HFFc6 (cell line): ENCODE results near the gene HELLS. TPM values are rescaled to one million over a fixed set of nuclear protein-coding genes. Genes with fewer than 3 reads are reported as not detected.
"Not testable (repeated sequence)": the region's sequence is repeated elsewhere in the genome, so short reads cannot be mapped to it uniquely, and the experiment has no call there.

Source experiments
- DNase-seq: peaks from one replicate; pipeline ENCODE4 v3.0.0-alpha.2; 2018
- H3K27ac Mint-ChIP-seq: 2 replicates; pipeline ENCODE4 v1.8.0; 2020; ENCODE audit warnings: mild to moderate bottlenecking, mixed read lengths
- H3K27me3 Mint-ChIP-seq: 2 replicates; pipeline ENCODE4 v1.8.0; 2021; ENCODE audit warnings: mild to moderate bottlenecking, moderate library complexity, mixed read lengths; ENCODE audit not compliant: insufficient read depth
- H3K36me3 Mint-ChIP-seq: 2 replicates; pipeline ENCODE4 v1.8.0; 2021; ENCODE audit warnings: low read depth, mixed read lengths
- H3K4me1 Mint-ChIP-seq: 2 replicates; pipeline ENCODE4 v1.8.0; 2020; ENCODE audit warnings: low read depth, mixed read lengths
- H3K4me3 Mint-ChIP-seq: 2 replicates; pipeline ENCODE4 v1.8.0; 2020; ENCODE audit warnings: mild to moderate bottlenecking, moderate library complexity, mixed read lengths
- H3K9me3 Mint-ChIP-seq: 2 replicates; pipeline ENCODE4 v1.8.0; 2020; ENCODE audit warnings: mild to moderate bottlenecking, mixed read lengths
- CTCF ChIP-seq: fragments of 200-600 bp; sonication (generic); IDR thresholded peaks from 2 replicates; pipeline ENCODE4 v1.5.0; 2021; ENCODE audit warnings: antibody characterized with exemption, mild to moderate bottlenecking
- total RNA-seq, 6 experiments: library from RNA; stranded (reverse); fragmentation: NEBNext Ultra II Directional; extraction: Animal tissue kit (Norgen Biotek cat#: 25700); gene quantifications; 2 replicates in 1 of 6; 3 replicates in 5 of 6; pipeline ENCODE4 v1.2.3, GENCODE V29; 2021

Gene HELLS
- total RNA-seq, 6 experiments from 2014 or later = 25.3 to 53.5 (median 50.9) TPM

GRCh38 chr10:94524146-94524545 lies 21.4 kb upstream of the HELLS start:
- TF ChIP-seq CTCF = no peak
- no peak overlapping the region for H3K4me3 Mint-ChIP-seq
- no peaks in the 10 kb centered on the region for H3K27me3 Mint-ChIP-seq
- H3K27ac Mint-ChIP-seq = no peak overlapping the region
- peak; percentile 10 for DNase-seq
- H3K36me3 Mint-ChIP-seq = no peaks in the 10 kb centered on the region
- no peaks in the 10 kb centered on the region for H3K9me3 Mint-ChIP-seq
- 0 out of 2 replicates have a peak, but pooled peaks cover 5% of the 10 kb centered on the region for H3K4me1 Mint-ChIP-seq

- H3K27ac Mint-ChIP-seq = no peak overlapping the region
- TF ChIP-seq CTCF = no peak
These were observed 20.9 kb upstream of the HELLS start for GRCh38 chr10:94524711-94525110.

GRCh38 chr10:94531550-94531949 lies 14.0 kb upstream of the HELLS start:
- not testable (repeated sequence) for H3K4me1 Mint-ChIP-seq, DNase-seq

More at GRCh38 chr10:94524711-94525110, 20.9 kb upstream of the HELLS start:
- no peak for DNase-seq
- H3K4me3 Mint-ChIP-seq = no peak overlapping the region
- H3K36me3 Mint-ChIP-seq = no peaks in the 10 kb centered on the region
- 0 out of 2 replicates have a peak, but pooled peaks cover 5% of the 10 kb centered on the region for H3K4me1 Mint-ChIP-seq
- no peaks in the 10 kb centered on the region for H3K9me3 Mint-ChIP-seq
- no peaks in the 10 kb centered on the region for H3K27me3 Mint-ChIP-seq

GRCh38 chr10:94533027-94533426 lies 12.6 kb upstream of the HELLS start:
- Mint-ChIP-seq H3K4me3 (no peak overlapping the region), H3K4me1 (no peaks in the 10 kb centered on the region), H3K27me3 (no peaks in the 10 kb centered on the region; the same call in 1 of the 2 replicates), H3K36me3 (peaks cover 4% of the 10 kb centered on the region; the same call in 1 of the 2 replicates), H3K27ac (no peak overlapping the region), H3K9me3 (no peaks in the 10 kb centered on the region)
- TF ChIP-seq CTCF = no peak
- no peak for DNase-seq

More at GRCh38 chr10:94531550-94531949, 14.0 kb upstream of the HELLS start:
- H3K36me3 Mint-ChIP-seq, H3K4me3 Mint-ChIP-seq, H3K27ac Mint-ChIP-seq, H3K27me3 Mint-ChIP-seq, H3K9me3 Mint-ChIP-seq: not testable (repeated sequence)

- not testable (repeated sequence) for H3K4me3 Mint-ChIP-seq, H3K9me3 Mint-ChIP-seq, H3K27ac Mint-ChIP-seq, DNase-seq, H3K36me3 Mint-ChIP-seq, H3K27me3 Mint-ChIP-seq
- peaks cover 13% of the 10 kb centered on the region for H3K4me1 Mint-ChIP-seq
These were observed 3.3 kb upstream of the HELLS start for GRCh38 chr10:94542282-94542681.

GRCh38 chr10:94546049-94546900 lies 687 bp downstream of the HELLS start:
- DNase-seq = peak; percentile 1
- Mint-ChIP-seq H3K27me3 (peaks cover 3% of the 10 kb centered on the region), H3K4me3 (peak overlapping the region; percentile 94), H3K27ac (peak overlapping the region; percentile 94), H3K4me1 (peaks cover 26% of the 10 kb centered on the region), H3K9me3 (no peaks in the 10 kb centered on the region), H3K36me3 (peaks cover 6% of the 10 kb centered on the region; the same call in 1 of the 2 replicates)
- no peak for TF ChIP-seq CTCF
